Measurements from ENCODE around the gene SELENOM.
A peak's percentile ranks its signal among the peaks of the same experiment; 100 is the strongest.

The SELENOM gene

DNA sequence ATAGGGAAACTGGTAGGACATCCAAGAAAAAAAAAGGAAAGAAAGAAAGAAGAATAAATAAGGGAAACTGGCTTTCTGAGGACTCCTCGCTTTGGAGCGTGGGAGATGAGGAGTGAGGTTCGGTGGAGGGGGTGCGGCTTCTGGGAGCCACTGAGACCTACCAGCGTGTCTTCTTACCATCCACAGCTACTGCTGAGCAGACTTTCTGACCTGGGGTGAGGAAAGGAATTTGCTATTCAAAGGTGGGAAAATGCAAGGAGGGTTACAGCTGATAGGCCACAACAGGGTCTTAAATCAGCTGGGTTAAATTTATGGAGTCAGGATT lies 488 bp upstream of the SELENOM start:
- no peak for TF ChIP-seq CTCF (conservative IDR thresholded peaks at IDR 0.05; ENCODE audit: low read depth, low read length)
- peak overlapping the region; percentile 71 for H3K4me3 ChIP-seq (ENCODE audit: low read length)
- no peak for DNase-seq (ENCODE audit: low read depth)

DNA sequence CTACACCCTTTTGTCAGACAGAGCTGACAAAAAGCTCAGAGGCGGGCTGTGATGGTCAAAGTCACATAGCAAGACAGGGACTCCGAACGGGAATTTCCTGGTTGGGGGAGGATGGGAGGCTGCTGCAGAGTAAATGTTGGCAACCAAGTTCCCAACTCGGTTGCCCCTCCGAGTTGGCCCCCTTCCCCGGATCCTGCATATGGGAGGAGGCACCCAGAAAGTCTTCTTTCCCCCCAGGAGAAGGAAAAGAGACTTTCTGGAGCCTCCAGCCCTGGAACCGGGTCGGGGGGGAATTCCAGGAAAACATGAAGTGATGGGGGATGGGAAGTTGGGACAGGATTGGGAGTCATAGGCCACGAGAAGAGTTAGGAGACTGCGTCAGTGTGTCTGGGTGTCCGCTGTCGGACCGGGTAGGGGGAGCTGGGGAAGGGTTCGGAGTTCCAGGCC lies 614 bp downstream of the SELENOM start:
- peak overlapping the region; percentile 71 for H3K4me3 ChIP-seq (ENCODE audit: low read length)
- no peak for DNase-seq (ENCODE audit: low read depth)
- TF ChIP-seq CTCF (conservative IDR thresholded peaks at IDR 0.05; ENCODE audit: low read depth, low read length), result no peak

GRCh38 chr22:31106001-31106571 lies 1.3 kb downstream of the SELENOM start:
- peak; percentile 25 for TF ChIP-seq CTCF (conservative IDR thresholded peaks at IDR 0.05; ENCODE audit: low read depth, low read length)
- DNase-seq (ENCODE audit: low read depth), result no peak
- H3K4me3 ChIP-seq (ENCODE audit: low read length), result no peak overlapping the region

DNA sequence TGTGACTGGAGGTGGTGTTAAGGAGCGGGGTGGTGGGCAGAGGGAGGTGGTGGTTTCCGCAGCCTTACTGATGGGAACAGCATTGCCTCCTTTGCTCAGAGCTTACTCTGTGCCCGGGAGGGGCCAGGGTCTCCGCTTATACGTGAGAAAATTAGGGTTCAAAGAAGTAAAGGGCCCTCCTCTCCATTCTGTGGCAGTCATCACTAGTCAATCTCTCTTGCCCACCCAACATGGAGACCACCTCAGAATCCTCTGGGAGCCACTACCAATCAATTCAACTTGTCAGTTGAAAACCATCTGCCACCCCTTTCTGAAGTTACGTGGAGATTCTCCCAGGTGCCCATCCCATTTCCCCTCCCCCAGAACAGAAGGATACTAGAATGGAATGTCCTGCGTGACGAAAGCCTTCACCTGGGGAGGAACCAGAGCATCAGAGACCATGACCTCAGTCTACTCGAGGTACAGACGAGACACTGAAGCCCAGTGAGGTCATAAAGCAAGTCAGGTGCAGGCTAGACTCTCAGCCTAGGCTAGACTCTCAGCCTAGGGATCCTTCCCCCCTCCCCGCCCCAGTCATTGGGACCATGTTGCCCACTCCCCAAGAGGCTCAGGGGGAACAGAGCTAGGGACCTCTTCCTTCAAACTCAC lies 2.0 kb downstream of the SELENOM start:
- no peak overlapping the region for H3K4me3 ChIP-seq (ENCODE audit: low read length)
- DNase-seq (ENCODE audit: low read depth), result no peak
- no peak for TF ChIP-seq CTCF (conservative IDR thresholded peaks at IDR 0.05; ENCODE audit: low read depth, low read length)

DNA sequence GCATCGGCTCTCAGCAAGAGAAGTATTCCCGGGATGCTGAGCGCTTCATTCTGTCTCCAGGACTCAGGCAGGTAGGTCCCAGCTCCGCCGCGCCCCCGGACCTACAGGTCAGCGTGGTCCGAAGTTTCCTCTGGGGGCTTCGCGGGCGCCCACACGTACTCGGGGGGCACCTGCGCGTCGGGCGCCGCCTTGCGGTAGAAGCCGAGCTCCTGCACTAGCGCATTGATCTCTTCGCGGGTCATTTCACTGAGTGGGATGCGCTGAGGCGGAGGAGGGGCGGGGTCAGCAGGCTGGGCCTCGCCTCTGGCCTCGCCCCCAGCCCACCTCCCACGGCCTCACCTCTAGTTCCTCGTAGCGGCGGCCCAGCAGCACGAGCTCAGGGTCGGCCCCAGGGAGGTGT lies 2.5 kb downstream of the SELENOM start:
- peak; percentile 61 for TF ChIP-seq CTCF (conservative IDR thresholded peaks at IDR 0.05; ENCODE audit: low read depth, low read length)
- no peak overlapping the region for H3K4me3 ChIP-seq (ENCODE audit: low read length)
- no peak for DNase-seq (ENCODE audit: low read depth)

GRCh38 chr22:31103899-31104694 lies 3.3 kb downstream of the SELENOM start:
- no peak overlapping the region for H3K4me3 ChIP-seq (ENCODE audit: low read length)
- no peak for DNase-seq (ENCODE audit: low read depth)

More at GRCh38 chr22:31103899-31104694, 3.3 kb downstream of the SELENOM start:
- no peak for TF ChIP-seq CTCF (conservative IDR thresholded peaks at IDR 0.05; ENCODE audit: low read depth, low read length)

Data from retinal pigment epithelial cell (primary cell).